Tibial artery (tissue), 4 donors: ENCODE data around the gene FDX1.

Experiments used
- DNase-seq, 2 donors: peaks; one replicate each; pipeline ENCODE4 v3.0.0-alpha.2; 2019
- H3K27ac ChIP-seq, 2 donors: fragments of 200-600 bp; sonication (generic) in 1 of 2; 1 replicate in 1 of 2; 2 replicates in 1 of 2; pipeline ENCODE4 v1.5.1; 2018 to 2019; ENCODE audit warnings: mild to moderate bottlenecking in 1 of 2
- H3K27me3 ChIP-seq, 2 donors: fragments of 200-600 bp; sonication (generic) in 1 of 2; one replicate each; pipeline versions ENCODE4 v1.5.1 to v1.6.0; 2016 to 2019
- H3K36me3 ChIP-seq, 3 donors: fragments of 200-600 bp; sonication (generic) in 2 of 3; one replicate each; pipeline ENCODE4 v1.5.1; 2016 to 2019; ENCODE audit warnings: mild to moderate bottlenecking in 2 of 3
- H3K4me1 ChIP-seq, 4 donors: fragments of 200-600 bp; sonication (generic) in 2 of 4; 1 replicate in 3 of 4; 2 replicates in 1 of 4; pipeline ENCODE4 v1.5.1; 2016 to 2019
- H3K4me3 ChIP-seq, 2 donors: fragments of 200-600 bp; sonication (generic) in 1 of 2; 1 replicate in 1 of 2; 2 replicates in 1 of 2; pipeline ENCODE4 v1.5.1; 2018 to 2019; ENCODE audit warnings: mild to moderate bottlenecking in 2 of 2
- H3K9me3 ChIP-seq, 3 donors: fragments of 200-600 bp; sonication (generic) in 1 of 3; one replicate each; pipeline ENCODE4 v1.5.1; 2016 to 2019
- CTCF ChIP-seq, 2 experiments: fragments of 200-600 bp in 1 of 2; fragments of 450-650 bp in 1 of 2; IDR thresholded peaks; one replicate each; pipeline ENCODE4 v1.5.1; 2017 to 2019; ENCODE audit warnings: antibody characterized with exemption in 2 of 2, mild to moderate bottlenecking in 1 of 2, moderate library complexity in 1 of 2
- intact Hi-C: fragments of 100-400 bp; cut with DNase I; formaldehyde crosslinking; loops from one replicate; pipeline ENCODE4 v1.15.0; 2023; ENCODE audit warnings: low total_unique reads

Gene FDX1

GRCh38 chr11:110453684-110454354 lies 24.1 kb downstream of the FDX1 start:
- Histone ChIP-seq H3K36me3 (peaks cover 0 to 7% (median 6%) of the 10 kb centered on the region in 3 donors), H3K27ac (no peak overlapping the region), H3K27me3 (no peaks in the 10 kb centered on the region), H3K4me1 (peaks cover 0 to 10% (median 0%) of the 10 kb centered on the region in 4 donors), H3K4me3 (no peak overlapping the region), H3K9me3 (no peaks in the 10 kb centered on the region)
- TF ChIP-seq CTCF (IDR thresholded peaks at IDR 0.05): no peak
- intact Hi-C loops: loop anchor here (5.0 kb wide), 1 partner anchor 1593 kb away; no protein-coding TSS in a partner anchor
- DNase-seq: no peak

- Histone ChIP-seq H3K27ac (no peak overlapping the region), H3K27me3 (no peaks in the 10 kb centered on the region), H3K4me1 (peaks cover 0 to 7% (median 0%) of the 10 kb centered on the region in 4 donors), H3K4me3 (no peak overlapping the region), H3K36me3 (peaks cover 0 to 13% (median 11%) of the 10 kb centered on the region in 3 donors), H3K9me3 (no peaks in the 10 kb centered on the region)
- no peak for TF ChIP-seq CTCF (IDR thresholded peaks at IDR 0.05)
- DNase-seq: no peak
- intact Hi-C loops: loop anchor here (5.0 kb wide), 1 partner anchor 1593 kb away; no protein-coding TSS in a partner anchor
Observed at GRCh38 chr11:110454609-110455008, 24.9 kb downstream of the FDX1 start.

- peaks cover 0 to 14% (median 13%) of the 10 kb centered on the region in 3 donors for H3K36me3 ChIP-seq
- intact Hi-C loops: no loop called here
- H3K9me3 ChIP-seq: no peaks in the 10 kb centered on the region
- no peak overlapping the region for H3K4me3 ChIP-seq
- no peaks in the 10 kb centered on the region for H3K27me3 ChIP-seq
- H3K4me1 ChIP-seq: peaks cover 0 to 7% (median 0%) of the 10 kb centered on the region in 4 donors
- no peak for DNase-seq
- no peak for TF ChIP-seq CTCF (IDR thresholded peaks at IDR 0.05)
- no peak overlapping the region for H3K27ac ChIP-seq
Observed at GRCh38 chr11:110455718-110456117, 26.0 kb downstream of the FDX1 start.

- intact Hi-C loops: no loop called here
- H3K27me3 ChIP-seq: no peaks in the 10 kb centered on the region
- peaks cover 10 to 15% (median 10%) of the 10 kb centered on the region in 3 donors for H3K36me3 ChIP-seq
- peak in 1 of 2 experiments; percentile 12 for TF ChIP-seq CTCF (IDR thresholded peaks at IDR 0.05)
- H3K4me1 ChIP-seq: no peaks in the 10 kb centered on the region
- no peaks in the 10 kb centered on the region for H3K9me3 ChIP-seq
- DNase-seq: peak; percentile 48 to 71
- no peak overlapping the region for H3K4me3 ChIP-seq
- H3K27ac ChIP-seq: no peak overlapping the region
Observed at GRCh38 chr11:110463153-110463552, 33.4 kb downstream of the FDX1 start.

- Histone ChIP-seq H3K36me3 (peaks cover 0 to 10% (median 6%) of the 10 kb centered on the region in 3 donors), H3K27me3 (no peaks in the 10 kb centered on the region), H3K9me3 (no peaks in the 10 kb centered on the region), H3K27ac (no peak overlapping the region), H3K4me3 (no peak overlapping the region), H3K4me1 (no peaks in the 10 kb centered on the region)
- DNase-seq: no peak
- intact Hi-C loops: no loop called here
- TF ChIP-seq CTCF (IDR thresholded peaks at IDR 0.05): no peak
Observed at GRCh38 chr11:110465231-110465630, 35.5 kb downstream of the FDX1 start.
